ENCODE measurements around the gene PLXNA1.

The PLXNA1 gene

DNA sequence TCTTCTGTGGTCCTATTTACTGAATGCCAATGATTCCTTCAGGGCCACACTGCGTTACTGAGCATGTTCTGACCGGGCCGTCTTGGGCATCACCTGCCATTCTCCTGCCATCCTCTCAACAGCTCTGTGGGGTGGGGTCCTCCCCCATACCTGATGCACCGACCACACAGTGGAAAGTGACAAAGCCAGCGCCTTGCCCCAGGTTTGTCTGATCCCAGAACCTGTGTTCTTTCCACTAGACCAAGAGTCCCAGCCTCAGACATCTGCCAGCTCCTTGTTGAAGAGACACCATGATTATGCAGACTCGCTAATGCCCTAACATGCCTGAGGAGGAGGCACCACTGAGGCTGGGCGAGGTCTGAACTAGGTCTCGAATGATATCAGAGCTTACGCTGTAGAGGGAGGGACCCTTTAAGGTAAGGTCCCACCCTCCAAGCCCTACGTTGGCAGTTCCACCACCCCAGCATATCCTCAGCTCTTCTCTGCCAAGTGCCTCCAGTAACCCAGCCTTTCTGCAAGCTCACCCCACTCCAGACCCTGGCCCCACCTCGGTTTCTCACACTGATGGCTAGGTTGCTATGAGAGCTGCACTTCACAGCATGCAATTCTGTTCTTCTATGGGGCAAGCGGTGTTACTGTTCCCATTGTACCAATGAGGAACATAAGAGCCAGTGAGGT lies 29.8 kb upstream of the PLXNA1 start (continued):
- TF ChIP-seq RBAK (tag by site-specific recombination; IDR thresholded peaks at IDR 0.05) (no peak), KLF8 (tag by site-specific recombination; IDR thresholded peaks at IDR 0.05) (no peak), REPIN1 (tag by site-specific recombination; IDR thresholded peaks at IDR 0.05; ENCODE audit: low read depth) (no peak), ZNF146 (tag by site-specific recombination; IDR thresholded peaks at IDR 0.05) (no peak)
- TF ChIP-seq, protein P1, sequence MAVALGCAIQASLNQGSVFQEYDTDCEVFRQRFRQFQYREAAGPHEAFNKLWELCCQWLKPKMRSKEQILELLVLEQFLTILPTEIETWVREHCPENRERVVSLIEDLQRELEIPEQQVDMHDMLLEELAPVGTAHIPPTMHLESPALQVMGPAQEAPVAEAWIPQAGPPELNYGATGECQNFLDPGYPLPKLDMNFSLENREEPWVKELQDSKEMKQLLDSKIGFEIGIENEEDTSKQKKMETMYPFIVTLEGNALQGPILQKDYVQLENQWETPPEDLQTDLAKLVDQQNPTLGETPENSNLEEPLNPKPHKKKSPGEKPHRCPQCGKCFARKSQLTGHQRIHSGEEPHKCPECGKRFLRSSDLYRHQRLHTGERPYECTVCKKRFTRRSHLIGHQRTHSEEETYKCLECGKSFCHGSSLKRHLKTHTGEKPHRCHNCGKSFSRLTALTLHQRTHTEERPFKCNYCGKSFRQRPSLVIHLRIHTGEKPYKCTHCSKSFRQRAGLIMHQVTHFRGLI (tag by site-specific recombination; IDR thresholded peaks at IDR 0.05) = no peak

DNA sequence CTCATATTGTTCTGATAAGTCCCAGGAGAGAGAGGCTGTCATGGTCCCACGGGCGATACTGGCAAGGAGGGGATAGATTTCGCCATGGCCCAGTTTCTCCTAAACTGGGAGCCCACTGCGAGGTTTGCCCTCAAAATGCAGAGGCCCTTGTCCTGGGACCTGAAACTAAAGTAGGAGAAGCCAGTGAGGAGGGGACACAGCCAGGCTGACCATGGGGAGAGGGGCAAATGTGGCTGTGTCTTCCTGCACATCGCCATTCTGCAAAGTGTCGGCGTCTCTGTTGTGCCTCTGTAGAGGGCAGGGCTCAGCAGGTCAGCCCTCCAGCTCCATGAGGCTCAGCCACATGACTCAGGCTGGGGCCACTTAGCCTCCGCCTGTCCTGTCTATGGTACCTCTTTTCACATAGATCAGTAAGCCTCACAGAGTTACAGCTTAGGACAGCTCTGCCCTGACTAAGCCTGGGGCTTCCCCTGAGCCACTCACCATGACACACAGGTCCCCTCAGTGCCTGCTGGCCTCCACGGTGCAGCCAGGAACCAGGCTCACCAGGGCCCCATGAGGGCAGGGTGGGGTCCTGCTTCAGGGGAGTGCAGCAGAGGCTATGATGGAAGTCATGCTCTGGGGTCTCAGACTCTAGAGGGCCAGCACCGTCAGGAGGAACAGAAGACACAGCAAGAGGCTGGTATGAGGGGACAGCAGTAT lies 28.6 kb upstream of the PLXNA1 start:
- ChIA-PET POLR2A (no interaction called here), CTCF (no interaction called here)
- Histone ChIP-seq H3K27ac (ENCODE audit: extremely low read depth, low read depth, low read length) (no peak overlapping the region), H3K9me3 (ENCODE audit: control insufficient read depth, insufficient read depth, low read depth, low read length) (no peaks in the 10 kb centered on the region), H3K36me3 (ENCODE audit: control insufficient read depth in 2 of 2, insufficient read depth in 1 of 2, low read length in 2 of 2) (peaks cover 0 to 4% of the 10 kb centered on the region in 2 experiments; a peak in 1 of 3 replicates), H3K4me3 (ENCODE audit: low read depth, low read length) (no peak overlapping the region), H3K4me1 (ENCODE audit: control insufficient read depth, insufficient read depth, low read length) (no peaks in the 10 kb centered on the region)
- TF ChIP-seq, protein P2, sequence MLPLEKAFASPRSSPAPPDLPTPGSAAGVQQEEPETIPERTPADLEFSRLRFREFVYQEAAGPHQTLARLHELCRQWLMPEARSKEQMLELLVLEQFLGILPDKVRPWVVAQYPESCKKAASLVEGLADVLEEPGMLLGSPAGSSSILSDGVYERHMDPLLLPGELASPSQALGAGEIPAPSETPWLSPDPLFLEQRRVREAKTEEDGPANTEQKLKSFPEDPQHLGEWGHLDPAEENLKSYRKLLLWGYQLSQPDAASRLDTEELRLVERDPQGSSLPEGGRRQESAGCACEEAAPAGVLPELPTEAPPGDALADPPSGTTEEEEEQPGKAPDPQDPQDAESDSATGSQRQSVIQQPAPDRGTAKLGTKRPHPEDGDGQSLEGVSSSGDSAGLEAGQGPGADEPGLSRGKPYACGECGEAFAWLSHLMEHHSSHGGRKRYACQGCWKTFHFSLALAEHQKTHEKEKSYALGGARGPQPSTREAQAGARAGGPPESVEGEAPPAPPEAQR (tag by site-specific recombination; IDR thresholded peaks at IDR 0.05) = no peak
- TF ChIP-seq ZNF146 (tag by site-specific recombination; IDR thresholded peaks at IDR 0.05) = no peak
- no peak for TF ChIP-seq FEZF1 (tag by site-specific recombination; IDR thresholded peaks at IDR 0.05)
- TF ChIP-seq, protein P3, sequence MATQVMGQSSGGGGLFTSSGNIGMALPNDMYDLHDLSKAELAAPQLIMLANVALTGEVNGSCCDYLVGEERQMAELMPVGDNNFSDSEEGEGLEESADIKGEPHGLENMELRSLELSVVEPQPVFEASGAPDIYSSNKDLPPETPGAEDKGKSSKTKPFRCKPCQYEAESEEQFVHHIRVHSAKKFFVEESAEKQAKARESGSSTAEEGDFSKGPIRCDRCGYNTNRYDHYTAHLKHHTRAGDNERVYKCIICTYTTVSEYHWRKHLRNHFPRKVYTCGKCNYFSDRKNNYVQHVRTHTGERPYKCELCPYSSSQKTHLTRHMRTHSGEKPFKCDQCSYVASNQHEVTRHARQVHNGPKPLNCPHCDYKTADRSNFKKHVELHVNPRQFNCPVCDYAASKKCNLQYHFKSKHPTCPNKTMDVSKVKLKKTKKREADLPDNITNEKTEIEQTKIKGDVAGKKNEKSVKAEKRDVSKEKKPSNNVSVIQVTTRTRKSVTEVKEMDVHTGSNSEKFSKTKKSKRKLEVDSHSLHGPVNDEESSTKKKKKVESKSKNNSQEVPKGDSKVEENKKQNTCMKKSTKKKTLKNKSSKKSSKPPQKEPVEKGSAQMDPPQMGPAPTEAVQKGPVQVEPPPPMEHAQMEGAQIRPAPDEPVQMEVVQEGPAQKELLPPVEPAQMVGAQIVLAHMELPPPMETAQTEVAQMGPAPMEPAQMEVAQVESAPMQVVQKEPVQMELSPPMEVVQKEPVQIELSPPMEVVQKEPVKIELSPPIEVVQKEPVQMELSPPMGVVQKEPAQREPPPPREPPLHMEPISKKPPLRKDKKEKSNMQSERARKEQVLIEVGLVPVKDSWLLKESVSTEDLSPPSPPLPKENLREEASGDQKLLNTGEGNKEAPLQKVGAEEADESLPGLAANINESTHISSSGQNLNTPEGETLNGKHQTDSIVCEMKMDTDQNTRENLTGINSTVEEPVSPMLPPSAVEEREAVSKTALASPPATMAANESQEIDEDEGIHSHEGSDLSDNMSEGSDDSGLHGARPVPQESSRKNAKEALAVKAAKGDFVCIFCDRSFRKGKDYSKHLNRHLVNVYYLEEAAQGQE (tag by site-specific recombination; IDR thresholded peaks at IDR 0.05) = no peak
- TF ChIP-seq ZNF266 (tag by site-specific recombination; IDR thresholded peaks at IDR 0.05; ENCODE audit: low read depth) = no peak
- TF ChIP-seq SP7 (tag by site-specific recombination; IDR thresholded peaks at IDR 0.05) = no peak
- no peak for TF ChIP-seq ZNF138 (tag by site-specific recombination; IDR thresholded peaks at IDR 0.05; ENCODE audit: borderline replicate concordance)
- TF ChIP-seq ZNF121 (tag by site-specific recombination; IDR thresholded peaks at IDR 0.05) = no peak

DNA sequence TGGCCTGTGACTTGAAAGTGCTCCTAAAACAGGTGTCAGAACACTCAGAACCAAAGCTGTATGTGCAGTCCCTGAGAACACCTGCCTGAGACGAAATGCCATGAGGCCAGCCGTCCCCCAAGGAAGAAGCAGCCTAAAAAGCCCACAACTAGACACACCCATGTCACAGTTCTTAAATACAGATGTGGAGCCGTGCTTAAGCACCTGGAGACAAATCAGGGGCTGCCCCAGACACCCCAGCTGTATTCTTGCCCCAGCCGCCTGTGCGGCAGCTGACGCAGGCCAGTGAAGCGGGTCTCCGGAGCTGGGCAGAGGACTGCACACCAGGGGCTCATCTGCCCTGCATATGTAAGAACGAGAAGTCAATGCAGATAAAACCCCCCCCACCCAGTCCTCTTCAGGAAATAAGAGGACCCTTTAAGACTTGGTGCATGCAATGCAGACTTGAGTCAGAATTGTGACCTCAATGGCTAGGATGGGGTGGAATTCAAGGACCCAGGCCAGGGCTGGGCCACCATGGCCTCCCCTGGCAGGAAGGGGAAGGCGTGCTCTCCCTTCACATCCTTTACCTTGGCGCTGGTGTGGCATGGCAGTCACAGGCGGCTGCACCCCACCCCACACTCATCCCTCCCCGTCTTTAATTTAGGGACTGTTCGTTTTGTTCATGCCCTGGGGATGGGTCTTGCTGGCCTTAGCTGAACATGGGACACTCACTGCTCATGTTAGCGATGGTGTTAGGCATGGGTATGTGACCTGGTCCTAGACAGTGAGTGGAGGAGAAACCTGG lies 27.7 kb upstream of the PLXNA1 start:
- ChIA-PET POLR2A (no interaction called here), CTCF (interaction anchor here (1.3 kb wide), 1 partner anchor 27 kb away, joined by 3 read pairs; no protein-coding TSS in a partner anchor)
- TF ChIP-seq ZNF140 (tag by site-specific recombination; IDR thresholded peaks at IDR 0.05) (no peak), REPIN1 (tag by site-specific recombination; IDR thresholded peaks at IDR 0.05; ENCODE audit: low read depth) (no peak), ZNF391 (tag by site-specific recombination; IDR thresholded peaks at IDR 0.05; ENCODE audit: borderline replicate concordance, low read depth) (no peak), GLIS2 (tag by site-specific recombination; IDR thresholded peaks at IDR 0.05) (no peak)
- TF ChIP-seq, protein P4, sequence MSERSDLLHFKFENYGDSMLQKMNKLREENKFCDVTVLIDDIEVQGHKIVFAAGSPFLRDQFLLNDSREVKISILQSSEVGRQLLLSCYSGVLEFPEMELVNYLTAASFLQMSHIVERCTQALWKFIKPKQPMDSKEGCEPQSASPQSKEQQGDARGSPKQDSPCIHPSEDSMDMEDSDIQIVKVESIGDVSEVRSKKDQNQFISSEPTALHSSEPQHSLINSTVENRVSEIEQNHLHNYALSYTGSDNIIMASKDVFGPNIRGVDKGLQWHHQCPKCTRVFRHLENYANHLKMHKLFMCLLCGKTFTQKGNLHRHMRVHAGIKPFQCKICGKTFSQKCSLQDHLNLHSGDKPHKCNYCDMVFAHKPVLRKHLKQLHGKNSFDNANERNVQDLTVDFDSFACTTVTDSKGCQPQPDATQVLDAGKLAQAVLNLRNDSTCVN (tag by site-specific recombination; optimal IDR thresholded peaks at IDR 0.05) = no peak
- no peaks in the 10 kb centered on the region for H3K4me1 ChIP-seq (ENCODE audit: control insufficient read depth, insufficient read depth, low read length)
- no peak overlapping the region for H3K27ac ChIP-seq (ENCODE audit: extremely low read depth, low read depth, low read length)
- H3K4me3 ChIP-seq (ENCODE audit: low read depth, low read length) = no peak overlapping the region
- no peaks in the 10 kb centered on the region for H3K9me3 ChIP-seq (ENCODE audit: control insufficient read depth, insufficient read depth, low read depth, low read length)
- H3K36me3 ChIP-seq (ENCODE audit: control insufficient read depth in 2 of 2, insufficient read depth in 1 of 2, low read length in 2 of 2) = no peaks in the 10 kb centered on the region

All from HEK293 (cell line).